HG03039 (cell line): ENCODE measurements around the gene SGPL1.
"Not testable (repeated sequence)": the region's sequence is repeated elsewhere in the genome, so short reads cannot be mapped to it uniquely, and the experiment has no call there.

Experiments used
- ATAC-seq: cut with Tn5 transposase; IDR thresholded peaks from one replicate; pipeline ENCODE4 v1.9.1; 2021; ENCODE audit warnings: mild to moderate bottlenecking, moderate library complexity; ENCODE audit not compliant: unreplicated experiment

SGPL1 gene

GRCh38 chr10:70837660-70838059 is 21.9 kb downstream of the SGPL1 start:
- no peak for ATAC-seq

- no peak for ATAC-seq
Observed at GRCh38 chr10:70838270-70838805, 22.6 kb downstream of the SGPL1 start.

DNA sequence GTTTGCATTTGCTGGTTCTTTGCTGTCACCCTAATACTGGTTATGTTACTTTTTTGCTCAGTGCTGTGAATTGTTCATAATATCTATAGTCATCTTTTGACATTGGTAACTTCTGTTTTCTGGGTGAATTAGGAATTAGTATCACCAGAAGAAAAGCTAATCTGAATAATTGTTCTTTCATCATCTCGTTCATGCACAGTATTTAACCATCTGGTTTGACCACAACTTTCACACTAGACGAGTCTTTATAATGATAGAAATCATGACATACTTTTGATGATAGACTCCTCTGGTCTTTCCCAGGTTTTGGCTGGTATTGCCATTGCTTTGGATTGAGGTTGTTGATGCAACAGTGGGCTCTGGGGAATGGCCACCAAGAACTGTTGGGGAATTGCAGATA is 25.1 kb downstream of the SGPL1 start:
- ATAC-seq = no peak

DNA sequence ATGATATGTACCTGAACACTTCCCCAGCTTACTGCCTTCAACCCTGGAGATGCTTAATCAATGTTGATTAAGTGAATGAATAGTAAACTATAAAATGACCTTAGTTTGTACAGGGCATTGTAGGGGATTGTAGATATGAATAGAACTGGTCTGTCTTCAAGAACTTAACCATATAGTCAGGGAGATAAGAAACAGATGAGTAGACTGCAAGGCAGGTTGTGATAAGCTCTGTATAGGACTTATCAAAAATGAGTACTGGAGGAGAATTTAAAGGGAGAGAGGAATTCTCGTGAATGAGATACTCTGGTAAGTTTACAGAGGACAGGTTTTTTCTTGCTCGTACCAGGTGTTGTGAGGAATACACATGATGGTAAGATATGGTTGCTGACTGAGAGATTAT is 27.6 kb downstream of the SGPL1 start:
- ATAC-seq = no peak

- no peak for ATAC-seq
Observed at GRCh38 chr10:70843776-70844489, 28.2 kb downstream of the SGPL1 start.

- no peak for ATAC-seq
Observed at GRCh38 chr10:70845256-70845655, 29.5 kb downstream of the SGPL1 start.

DNA sequence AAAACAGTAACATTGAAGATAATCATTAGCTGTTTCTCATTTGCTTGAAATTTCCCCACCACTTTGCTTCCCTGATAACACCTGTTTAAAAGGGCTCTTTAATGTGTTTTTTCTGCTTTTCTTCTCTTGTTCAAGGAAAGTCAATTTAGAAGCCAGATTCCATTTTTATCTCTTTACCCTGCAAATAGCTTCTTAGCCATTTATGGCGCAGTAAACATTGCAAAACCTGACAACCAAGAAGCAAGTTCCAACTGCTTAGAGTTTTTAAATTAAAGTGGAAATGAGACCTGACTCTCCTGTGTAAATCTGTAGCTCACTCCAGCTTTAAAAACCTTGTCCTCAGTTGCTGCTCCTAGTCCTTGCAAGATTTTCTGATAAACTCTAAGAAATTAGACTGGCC is 30.1 kb downstream of the SGPL1 start:
- ATAC-seq = no peak

- ATAC-seq = no peak
Observed at GRCh38 chr10:70846795-70847194, 31.0 kb downstream of the SGPL1 start.

DNA sequence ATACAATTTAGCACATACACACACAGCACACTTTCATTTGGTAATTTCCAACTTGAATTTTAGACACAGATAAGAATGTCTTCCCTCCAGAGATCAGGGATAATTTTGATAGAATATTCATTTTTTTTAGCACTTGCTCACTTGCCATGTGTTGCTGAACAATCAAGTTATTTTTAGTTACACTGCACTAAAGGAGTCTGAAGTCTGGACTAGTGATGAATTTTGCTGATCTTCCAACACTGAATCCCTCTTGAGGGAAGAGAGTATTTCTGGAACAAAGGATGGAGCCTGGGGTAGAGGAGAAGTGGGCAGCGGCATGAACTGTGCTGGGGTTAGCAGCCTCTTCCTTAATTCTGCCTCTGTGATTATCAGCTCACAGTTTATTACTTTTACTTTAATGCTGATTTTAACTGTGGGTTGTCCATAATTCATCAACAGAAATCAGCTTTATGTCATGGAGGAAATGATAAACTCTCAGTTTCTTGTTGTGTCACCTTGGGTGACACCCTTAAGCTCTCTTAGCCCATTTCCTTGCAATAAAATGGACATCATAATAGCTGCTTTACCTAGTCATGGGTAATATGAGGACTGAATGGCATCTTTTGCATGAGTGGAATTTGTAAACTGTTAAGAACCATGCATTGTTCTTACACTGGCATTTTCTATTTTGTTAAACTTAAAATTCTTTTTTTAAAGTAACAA is 32.1 kb downstream of the SGPL1 start:
- no peak for ATAC-seq

GRCh38 chr10:70849582-70850016 is 33.9 kb downstream of the SGPL1 start:
- no peak for ATAC-seq

GRCh38 chr10:70850097-70850496 is 34.3 kb downstream of the SGPL1 start:
- no peak for ATAC-seq

DNA sequence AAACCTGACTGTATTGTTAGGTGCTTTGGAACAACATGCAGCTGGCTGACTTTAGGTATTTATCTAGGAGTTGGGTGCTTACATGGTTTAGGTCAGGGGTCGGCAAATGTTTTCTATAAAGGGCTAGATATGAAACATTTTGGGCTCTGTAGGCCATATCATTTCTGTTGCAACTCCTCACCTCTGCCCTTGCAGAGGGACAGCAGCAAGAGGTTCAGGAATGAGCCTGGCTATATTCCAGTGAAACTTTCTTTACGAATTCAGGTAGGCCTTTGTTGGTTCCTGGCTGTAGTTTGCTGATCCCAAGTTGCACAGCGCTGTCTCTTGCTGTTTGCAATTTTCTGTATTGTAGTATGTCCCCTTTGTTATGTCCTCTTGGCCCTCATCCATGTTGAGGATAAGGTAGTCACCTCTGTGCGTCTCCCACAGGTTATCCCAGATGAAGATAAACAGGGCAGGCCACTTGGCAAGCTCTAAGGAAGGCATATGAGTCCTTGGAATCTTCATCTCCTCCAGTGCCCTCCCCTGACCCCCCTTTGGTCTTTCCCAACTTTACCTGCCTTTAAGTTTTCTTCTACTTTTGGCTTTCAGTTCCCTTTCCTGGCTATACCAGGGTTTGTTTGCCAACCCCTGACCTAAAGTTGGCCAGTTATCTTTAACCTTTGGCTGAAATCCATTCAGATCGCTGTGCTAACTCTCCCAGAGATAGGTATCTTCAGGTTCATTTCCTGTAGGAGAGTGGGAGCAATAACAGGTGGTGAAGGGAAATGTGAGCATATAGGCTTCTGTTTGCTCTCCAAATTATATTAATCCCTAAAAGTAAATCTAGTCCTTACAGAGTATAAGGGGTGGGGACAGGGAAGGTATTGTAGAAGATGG is 36.1 kb downstream of the SGPL1 start:
- ATAC-seq = no peak

- no peak for ATAC-seq
Observed at GRCh38 chr10:70853038-70853437, 37.3 kb downstream of the SGPL1 start.

DNA sequence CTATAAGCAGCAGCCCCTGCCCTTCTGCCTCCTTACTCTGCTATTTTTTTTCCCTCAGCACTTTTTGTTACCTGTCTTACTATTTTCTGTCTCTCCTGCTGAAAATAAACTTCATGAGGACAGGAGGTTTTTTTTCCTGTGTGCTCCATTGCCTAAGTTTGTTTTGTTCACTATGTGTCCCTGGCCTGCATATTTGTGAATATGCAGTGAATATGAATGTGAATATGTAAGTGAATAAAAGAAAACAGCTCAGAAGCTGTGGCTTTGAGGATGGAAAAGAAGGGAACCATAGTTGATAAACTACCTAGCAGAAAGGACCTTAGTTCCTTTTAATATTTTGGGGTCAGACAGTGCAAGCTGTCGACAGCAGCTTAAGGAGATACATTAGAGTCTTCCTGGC is 37.7 kb downstream of the SGPL1 start:
- ATAC-seq = no peak

DNA sequence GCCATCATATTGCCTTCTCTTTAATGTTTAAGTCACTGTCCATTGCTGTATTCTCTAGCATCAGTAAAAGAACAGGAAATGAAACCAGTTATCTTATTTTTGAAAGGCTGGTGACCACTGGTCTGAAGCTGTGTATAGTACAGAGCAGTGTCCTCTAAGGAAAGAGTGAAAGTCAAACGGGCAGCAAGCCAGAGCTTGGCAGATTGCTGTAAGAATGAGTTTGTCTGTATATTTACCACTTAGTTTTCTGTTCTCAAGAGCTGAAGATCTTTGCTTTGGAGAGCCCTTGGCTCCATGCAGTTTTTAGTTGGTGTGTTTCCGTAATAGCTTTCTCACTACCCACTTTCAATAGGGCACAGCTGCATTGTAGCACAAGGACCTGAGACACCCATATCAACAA is 40.7 kb downstream of the SGPL1 start:
- ATAC-seq = no peak

DNA sequence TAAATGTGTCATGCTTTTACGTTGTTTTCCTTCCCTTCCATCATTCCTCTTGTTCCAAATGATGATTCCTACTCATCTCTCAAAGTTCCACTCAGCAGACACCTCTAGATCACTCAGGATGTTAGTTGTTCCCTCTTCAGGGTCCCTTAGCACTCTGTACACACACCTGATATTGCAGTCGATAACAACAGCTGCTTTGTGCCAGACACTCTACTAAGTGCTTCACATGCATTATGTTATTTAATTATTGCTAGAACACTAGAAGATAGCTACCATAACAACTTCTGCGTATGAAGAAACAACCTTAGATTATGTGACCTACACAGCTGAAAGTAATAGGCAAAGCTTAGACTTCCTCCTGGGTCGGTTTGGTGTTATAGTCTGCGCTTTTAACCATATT is 43.0 kb downstream of the SGPL1 start:
- no peak for ATAC-seq

- not testable (repeated sequence) for ATAC-seq
Observed at GRCh38 chr10:70861495-70862197, 45.9 kb downstream of the SGPL1 start.

DNA sequence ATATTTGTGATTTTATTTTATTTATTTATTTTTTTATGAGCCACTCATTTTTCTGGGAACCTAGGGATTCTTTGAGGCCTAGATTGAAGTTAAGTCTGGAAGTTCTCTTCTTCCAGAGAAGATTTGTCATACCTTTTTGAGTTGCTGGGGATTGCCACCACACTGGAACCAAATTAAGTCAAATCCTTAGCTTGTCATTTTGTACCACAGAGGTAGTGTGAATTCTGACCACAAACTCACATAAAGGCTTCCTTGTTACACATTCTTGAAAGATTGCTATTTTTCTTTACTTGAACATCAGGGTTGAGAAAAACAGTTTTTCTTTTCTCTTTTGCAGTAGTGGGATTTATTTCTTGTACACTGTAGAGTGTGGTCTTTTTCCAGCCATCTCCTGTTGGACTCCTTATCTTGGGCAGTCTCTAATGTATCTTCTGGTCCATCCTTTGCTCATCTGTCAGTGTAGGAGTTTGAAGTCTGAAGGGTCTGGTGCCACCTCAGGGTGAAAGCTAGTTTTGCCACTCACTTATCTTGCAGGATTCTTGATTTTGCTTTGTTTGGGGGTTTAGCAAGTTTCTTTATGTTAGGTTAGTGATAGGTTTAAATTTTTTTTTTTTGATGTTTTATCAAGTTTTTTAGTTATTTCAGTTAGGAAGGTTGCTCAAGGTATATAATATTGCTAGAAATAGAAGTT is 47.9 kb downstream of the SGPL1 start:
- no peak for ATAC-seq

DNA sequence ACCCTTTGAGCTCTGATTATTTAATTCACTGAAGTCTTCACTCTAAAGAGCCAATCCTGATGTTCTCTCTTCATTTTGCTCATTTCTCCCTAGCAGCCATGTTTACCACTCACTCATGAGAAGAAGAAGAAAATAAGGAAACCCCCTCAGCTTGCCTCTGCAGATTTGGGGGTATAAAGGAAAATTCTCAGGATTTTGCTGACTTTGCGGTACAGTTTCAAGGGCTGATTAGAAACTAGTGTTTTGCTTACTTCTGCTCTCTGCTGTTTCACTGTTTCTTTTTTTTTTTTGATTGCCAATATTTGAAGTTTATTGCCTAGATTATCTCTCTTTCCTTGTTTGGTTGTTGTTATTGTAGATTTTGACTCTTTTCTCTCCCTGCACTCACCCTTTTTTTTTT is 49.2 kb downstream of the SGPL1 start:
- ATAC-seq = no peak

DNA sequence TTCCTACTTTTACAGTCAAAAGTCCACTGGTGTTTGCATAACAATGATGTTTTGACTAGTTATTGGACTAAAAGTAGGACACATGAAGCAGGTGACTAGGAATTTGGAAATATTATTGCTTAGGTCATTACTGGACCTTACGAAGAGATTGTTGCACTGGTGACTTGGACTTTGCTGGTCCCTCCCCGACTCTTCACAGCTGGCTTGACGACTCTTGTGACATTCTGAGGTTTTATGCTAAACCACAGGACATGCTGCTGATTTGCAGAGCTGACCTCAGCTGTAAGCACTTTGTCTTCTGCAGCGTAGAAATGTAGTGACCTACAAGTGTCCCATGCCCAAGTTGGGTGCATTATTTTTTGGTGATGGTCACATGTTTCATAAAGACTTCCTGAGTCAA is 50.7 kb downstream of the SGPL1 start:
- ATAC-seq = no peak
